HFF-Myc (cell line): Measurements from ENCODE around the gene PCSK9.

Experiments used
- DNase-seq: peaks from one replicate; pipeline ENCODE4 v3.0.0-alpha.2; 2011; ENCODE audit warnings: low read depth; ENCODE audit errors: extremely low read depth
- H3K4me3 ChIP-seq: replicated peaks from 2 replicates; pipeline ENCODE4 v1.5.1; 2011; ENCODE audit warnings: low read depth, mild to moderate bottlenecking, control low read depth, low read length
- TF ChIP-seq, protein P1 (sequence below): IDR thresholded peaks from 2 replicates; pipeline ENCODE4 v1.5.1; 2012; ENCODE audit warnings: mild to moderate bottlenecking, low read depth, low read length, control low read depth; ENCODE audit errors: missing control alignments

The PCSK9 gene

DNA sequence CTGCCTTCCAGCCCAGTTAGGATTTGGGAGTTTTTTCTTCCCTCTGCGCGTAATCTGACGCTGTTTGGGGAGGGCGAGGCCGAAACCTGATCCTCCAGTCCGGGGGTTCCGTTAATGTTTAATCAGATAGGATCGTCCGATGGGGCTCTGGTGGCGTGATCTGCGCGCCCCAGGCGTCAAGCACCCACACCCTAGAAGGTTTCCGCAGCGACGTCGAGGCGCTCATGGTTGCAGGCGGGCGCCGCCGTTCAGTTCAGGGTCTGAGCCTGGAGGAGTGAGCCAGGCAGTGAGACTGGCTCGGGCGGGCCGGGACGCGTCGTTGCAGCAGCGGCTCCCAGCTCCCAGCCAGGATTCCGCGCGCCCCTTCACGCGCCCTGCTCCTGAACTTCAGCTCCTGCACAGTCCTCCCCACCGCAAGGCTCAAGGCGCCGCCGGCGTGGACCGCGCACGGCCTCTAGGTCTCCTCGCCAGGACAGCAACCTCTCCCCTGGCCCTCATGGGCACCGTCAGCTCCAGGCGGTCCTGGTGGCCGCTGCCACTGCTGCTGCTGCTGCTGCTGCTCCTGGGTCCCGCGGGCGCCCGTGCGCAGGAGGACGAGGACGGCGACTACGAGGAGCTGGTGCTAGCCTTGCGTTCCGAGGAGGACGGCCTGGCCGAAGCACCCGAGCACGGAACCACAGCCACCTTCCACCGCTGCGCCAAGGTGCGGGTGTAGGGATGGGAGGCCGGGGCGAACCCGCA lies at the start of gene PCSK9:
Gene PCSK9, plus strand, starts transcription at position 207 of the 741 bp plus-strand sequence. Its CDS starts 290 bp downstream, at position 497.
- no peak for DNase-seq
- H3K4me3 ChIP-seq: peak within 1 kb of the TSS; percentile 55
- TF ChIP-seq, protein P1, sequence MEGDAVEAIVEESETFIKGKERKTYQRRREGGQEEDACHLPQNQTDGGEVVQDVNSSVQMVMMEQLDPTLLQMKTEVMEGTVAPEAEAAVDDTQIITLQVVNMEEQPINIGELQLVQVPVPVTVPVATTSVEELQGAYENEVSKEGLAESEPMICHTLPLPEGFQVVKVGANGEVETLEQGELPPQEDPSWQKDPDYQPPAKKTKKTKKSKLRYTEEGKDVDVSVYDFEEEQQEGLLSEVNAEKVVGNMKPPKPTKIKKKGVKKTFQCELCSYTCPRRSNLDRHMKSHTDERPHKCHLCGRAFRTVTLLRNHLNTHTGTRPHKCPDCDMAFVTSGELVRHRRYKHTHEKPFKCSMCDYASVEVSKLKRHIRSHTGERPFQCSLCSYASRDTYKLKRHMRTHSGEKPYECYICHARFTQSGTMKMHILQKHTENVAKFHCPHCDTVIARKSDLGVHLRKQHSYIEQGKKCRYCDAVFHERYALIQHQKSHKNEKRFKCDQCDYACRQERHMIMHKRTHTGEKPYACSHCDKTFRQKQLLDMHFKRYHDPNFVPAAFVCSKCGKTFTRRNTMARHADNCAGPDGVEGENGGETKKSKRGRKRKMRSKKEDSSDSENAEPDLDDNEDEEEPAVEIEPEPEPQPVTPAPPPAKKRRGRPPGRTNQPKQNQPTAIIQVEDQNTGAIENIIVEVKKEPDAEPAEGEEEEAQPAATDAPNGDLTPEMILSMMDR: no peak

DNA sequence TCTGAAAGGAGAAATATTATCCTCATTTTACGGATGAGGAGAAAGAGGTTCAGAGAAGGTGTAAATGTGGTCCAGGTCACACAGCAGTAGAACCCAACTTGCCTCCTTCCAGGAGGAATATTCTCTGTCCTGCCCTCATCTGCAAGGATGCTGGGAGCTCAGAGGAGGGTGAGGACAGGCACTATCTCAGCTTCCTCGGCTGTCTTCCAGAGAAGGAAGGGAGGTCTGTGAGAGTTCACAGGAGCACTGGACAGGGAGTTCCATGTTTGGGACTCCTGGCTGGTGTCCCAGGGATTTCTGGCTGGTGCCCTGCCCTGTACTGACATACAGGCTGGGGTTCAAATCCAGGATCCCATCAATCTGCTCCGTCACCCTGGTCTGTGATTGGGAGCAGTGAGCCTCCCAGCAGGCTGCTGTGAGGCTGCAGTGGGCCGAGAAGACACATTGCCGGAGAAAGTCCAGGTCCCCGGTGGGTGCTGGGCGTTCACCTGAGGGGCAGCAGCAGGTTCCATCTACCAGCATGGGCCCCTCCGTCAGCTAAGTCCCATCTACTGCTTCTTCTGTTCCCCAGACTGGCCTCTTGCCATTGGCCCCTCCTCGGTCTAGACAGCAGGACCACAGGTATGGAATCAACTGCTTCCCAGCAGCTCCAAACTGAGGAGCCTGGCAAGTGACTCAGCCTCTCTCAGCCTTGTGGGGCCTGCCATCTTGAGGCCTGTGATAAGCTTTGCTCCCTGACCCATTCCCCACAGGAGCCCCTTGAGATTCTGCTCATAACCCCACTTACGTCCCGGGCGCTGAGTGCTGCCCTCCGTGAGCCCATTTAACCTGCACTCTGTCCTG lies 49.2 kb upstream of the PCSK9 start:
- TF ChIP-seq, protein P1: no peak
- no peak for DNase-seq
- no peak overlapping the region for H3K4me3 ChIP-seq

DNA sequence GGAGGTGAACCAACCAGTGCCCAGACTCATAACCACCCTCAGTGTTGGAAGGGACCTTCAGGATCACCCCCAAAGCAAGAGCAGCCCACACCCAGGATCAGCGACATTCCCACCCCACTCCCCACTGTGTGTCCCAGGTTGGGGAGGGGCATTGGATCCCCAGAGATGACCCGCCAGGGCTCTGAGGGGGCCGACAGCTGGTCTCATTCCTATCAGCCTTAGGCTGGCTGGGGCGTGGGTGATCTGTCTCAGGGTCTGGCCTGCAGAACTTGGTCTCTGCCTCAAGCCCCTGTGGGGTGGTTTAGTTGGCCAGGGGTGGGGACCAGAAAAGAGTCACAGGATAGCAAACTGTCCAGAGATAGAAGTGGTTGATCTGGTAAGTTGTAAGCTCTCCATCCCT lies 48.4 kb upstream of the PCSK9 start:
- TF ChIP-seq, protein P1: no peak
- DNase-seq: no peak
- H3K4me3 ChIP-seq: no peak overlapping the region

DNA sequence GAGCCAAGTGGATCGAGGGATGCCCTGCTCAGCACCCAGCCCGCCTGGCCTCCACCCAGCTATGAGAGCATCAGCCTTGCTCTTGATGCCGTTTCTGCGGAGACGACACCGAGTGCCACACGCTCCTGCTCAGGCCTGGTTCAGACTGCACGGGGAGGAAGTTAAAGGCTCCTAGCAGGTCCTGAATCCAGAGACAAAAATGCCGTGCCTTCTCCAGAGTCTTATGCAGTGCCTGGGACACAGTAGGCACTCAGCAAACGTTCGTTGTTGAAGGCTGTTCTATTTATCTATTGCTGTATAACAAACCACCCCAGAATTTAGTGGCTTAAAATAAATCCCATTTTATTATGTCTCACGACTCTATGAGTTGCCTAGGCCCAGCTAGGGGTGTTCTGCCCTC lies 47.4 kb upstream of the PCSK9 start:
- no peak for DNase-seq
- H3K4me3 ChIP-seq: no peak overlapping the region
- TF ChIP-seq, protein P1: no peak

DNA sequence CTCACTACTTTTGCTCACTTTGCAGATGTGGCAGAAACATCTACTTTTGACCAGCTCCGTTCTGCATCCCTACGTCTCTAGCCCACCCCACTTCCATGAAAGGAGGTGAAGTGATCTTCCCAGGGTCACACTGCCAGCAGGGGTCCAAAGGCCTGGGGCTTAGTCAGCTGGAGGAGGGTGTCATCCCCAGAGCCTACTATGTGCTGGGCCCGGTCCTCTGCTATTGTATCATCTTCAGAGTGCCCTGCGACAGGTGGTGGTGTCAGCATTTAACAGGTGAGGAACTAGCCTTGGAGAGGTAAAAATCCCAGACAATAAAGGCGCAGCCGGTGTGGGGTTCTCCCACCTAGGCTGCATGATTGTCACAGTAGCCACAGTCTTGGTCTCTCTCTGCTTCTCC lies 46.2 kb upstream of the PCSK9 start:
- DNase-seq: no peak
- no peak overlapping the region for H3K4me3 ChIP-seq
- TF ChIP-seq, protein P1: no peak

DNA sequence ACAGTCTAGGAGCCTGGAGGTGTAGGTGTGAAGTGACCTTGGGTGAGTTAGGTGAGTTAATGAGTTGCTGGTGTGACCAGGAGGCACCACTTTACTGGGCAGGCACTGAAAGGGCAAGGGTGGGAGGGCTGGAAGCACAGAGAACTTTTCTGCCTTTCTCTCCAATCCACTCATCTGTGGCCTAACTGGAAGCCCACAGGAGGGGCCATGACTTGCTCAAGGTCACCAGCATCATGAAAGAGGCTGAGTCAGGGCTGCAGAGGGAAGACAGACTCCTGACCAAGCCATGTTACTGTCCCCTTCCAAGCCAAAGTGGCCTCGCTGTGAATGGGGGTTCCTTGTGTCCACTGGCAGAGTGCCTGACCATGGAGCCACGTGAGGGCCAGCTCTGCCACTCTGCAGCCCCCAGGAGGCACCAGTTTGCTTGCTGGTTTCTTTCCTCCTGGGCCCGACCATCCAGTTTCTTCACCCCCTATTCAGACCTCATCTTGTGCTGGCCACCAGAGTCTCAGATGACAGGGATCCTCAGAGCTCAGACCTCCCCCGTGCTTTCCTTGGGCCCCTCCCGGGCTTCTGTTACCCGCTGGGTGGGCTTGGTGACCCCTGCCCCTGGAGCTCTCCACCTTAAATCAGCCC lies 44.9 kb upstream of the PCSK9 start:
- no peak for DNase-seq
- TF ChIP-seq, protein P1: no peak
- no peak overlapping the region for H3K4me3 ChIP-seq
